Lower leg skin (tissue), 4 donors: Measurements from ENCODE around the gene HAND1. TPM values are rescaled to one million over a fixed set of nuclear protein-coding genes. Genes with fewer than 3 reads are reported as not detected.
"Not testable (repeated sequence)": the region's sequence is repeated elsewhere in the genome, so short reads cannot be mapped to it uniquely, and the experiment has no call there.

Experiments used
- DNase-seq, 2 donors: peaks; one replicate each; pipeline ENCODE4 v3.0.0-alpha.2; 2019; ENCODE audit warnings: low spot score in 2 of 2
- H3K4me3 ChIP-seq: fragments of 200-600 bp; sonication (generic); 2 replicates; pipeline ENCODE4 v1.5.1; 2017; ENCODE audit warnings: mild to moderate bottlenecking, low read depth; ENCODE audit not compliant: poor library complexity, severe bottlenecking
- CTCF ChIP-seq, 3 donors: fragments of 450-650 bp; IDR thresholded peaks; one replicate each; pipeline ENCODE4 v1.5.1; 2016; ENCODE audit warnings: antibody characterized with exemption in 3 of 3, mild to moderate bottlenecking in 3 of 3, moderate library complexity in 2 of 3
- POLR2A ChIP-seq, 2 donors: fragments of 450-650 bp; IDR thresholded peaks; one replicate each; pipeline ENCODE4 v1.6.1; 2016 to 2017; ENCODE audit warnings: antibody characterized with exemption in 2 of 2, mild to moderate bottlenecking in 1 of 2, moderate library complexity in 1 of 2
- WGBS, 2 donors: methylation state at CpG; one replicate each; pipeline ENCODE4 v1.1.5; 2018; 5-methylcytosine and 5-hydroxymethylcytosine counted together
- intact Hi-C: fragments of 100-400 bp; cut with DNase I; formaldehyde crosslinking; loops from one replicate; pipeline ENCODE4 v1.15.0; 2023; ENCODE audit warnings: low total_unique reads
- total RNA-seq, 4 donors: library from RNA; depleted of rRNA; stranded (reverse); fragments of >200 nt; gene quantifications; one replicate each; pipeline ENCODE4 v1.1.0, GENCODE V29; 2016

The HAND1 gene
- total RNA-seq, 4 donors from 2014 or later: not detected

GRCh38 chr5:154517810-154518437 lies 39.9 kb upstream of the HAND1 start:
- intact Hi-C loops: no loop called here
- DNase-seq: no peak
- H3K4me3 ChIP-seq: no peak overlapping the region
- no peak for TF ChIP-seq POLR2A (IDR thresholded peaks at IDR 0.05)
- no peak for TF ChIP-seq CTCF (IDR thresholded peaks at IDR 0.05)
- WGBS, 2 donors: 88 to 93% methylated on average over 9 of the region's 9 CpGs

DNA sequence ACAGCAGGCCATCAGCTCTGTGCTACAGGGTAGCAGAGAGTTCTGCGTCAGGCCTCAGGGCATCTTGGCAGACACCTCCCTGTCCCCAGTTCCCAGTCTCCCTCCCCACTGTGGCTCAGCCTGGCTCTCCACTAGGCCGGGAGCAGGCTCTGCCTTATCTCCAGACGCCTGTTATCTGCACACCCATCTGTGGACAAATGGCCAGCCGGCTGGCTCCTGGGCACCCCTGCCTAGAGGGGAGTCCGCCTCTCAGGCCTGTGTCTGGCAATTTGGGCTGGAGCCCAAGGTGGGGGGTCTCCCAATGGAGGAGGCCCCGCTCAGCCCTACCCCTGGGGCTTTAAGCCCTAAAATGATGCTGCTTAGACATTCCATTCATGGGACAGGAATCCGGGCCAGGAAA lies 39.2 kb upstream of the HAND1 start:
- 79 to 92% methylated on average over 5 to 7 of the region's 7 CpGs for WGBS, 2 donors
- H3K4me3 ChIP-seq: no peak overlapping the region
- TF ChIP-seq CTCF (IDR thresholded peaks at IDR 0.05): no peak
- no peak for TF ChIP-seq POLR2A (IDR thresholded peaks at IDR 0.05)
- no peak for DNase-seq
- intact Hi-C loops: no loop called here

DNA sequence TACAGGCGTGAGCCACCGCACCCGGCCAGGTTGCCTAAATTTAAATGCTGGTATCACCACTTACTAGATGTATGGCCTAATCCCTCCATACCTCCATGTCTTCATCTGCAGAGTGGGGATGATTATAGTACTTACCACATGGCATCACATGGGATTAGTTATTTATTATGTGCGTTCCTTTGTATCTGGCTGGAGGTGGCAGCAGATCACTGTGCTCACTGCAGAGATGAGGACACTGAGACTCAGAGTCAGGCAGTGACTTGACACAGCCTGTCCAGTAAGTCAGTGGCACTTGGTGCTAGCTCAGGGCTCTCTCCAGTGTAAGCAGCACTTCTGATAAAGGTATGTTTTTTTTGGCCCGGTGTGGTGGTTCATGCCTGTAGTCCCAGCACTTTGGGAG lies 38.4 kb upstream of the HAND1 start:
- intact Hi-C loops: no loop called here
- no peak for DNase-seq
- TF ChIP-seq POLR2A (IDR thresholded peaks at IDR 0.05) (no peak), CTCF (IDR thresholded peaks at IDR 0.05) (no peak)
- H3K4me3 ChIP-seq: no peak overlapping the region
- WGBS, 2 donors: 96 to 98% methylated on average over 5 of the region's 5 CpGs

DNA sequence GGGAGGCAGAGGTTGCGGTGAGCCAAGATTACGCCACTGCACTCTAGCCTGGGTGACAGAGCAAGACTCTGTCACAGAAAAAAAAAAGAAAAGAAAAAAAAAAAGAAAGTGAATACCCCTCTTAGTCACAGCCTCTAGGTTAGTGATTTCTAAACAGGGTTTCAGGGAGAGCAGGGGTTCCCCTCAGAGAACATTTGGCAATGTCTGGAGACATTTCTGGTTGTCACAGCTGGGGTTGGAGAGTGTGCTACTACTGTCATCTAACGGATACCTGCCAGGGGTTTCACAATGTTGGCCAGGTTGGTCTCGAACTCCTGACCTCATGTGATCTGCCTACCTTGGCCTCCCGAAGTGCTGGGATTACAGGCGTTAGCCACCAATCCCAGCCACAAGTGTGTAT lies 37.5 kb upstream of the HAND1 start:
- WGBS, 2 donors: 80 to 90% methylated on average over 6 of the region's 6 CpGs
- DNase-seq, H3K4me3 ChIP-seq, intact Hi-C loops: not testable (repeated sequence)

DNA sequence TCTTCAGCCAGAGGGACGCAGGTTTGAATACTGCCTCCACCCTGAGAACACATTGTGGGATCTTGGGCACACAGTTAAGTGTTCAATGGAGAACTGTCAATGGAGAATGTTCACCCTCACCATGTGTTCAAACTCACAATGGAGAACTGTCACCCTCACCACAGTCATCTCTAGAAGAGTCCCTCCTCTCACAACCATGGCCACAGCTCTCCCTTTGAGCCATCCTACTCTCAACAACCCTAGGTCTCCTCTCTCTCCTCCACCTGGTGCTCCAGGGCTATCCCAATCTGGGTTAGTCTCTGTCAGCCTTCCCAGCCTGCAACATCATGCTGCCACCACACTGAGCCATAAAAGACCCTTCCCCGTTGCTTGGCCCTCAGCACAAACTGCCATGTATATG lies 36.3 kb upstream of the HAND1 start:
- TF ChIP-seq CTCF (IDR thresholded peaks at IDR 0.05): no peak
- TF ChIP-seq POLR2A (IDR thresholded peaks at IDR 0.05): no peak
- 75 to 80% methylated on average over 2 of the region's 2 CpGs for WGBS, 2 donors
- DNase-seq: no peak
- intact Hi-C loops: no loop called here
- H3K4me3 ChIP-seq: no peak overlapping the region

- WGBS, 2 donors: 44 to 56% methylated on average over 4 of the region's 4 CpGs
- intact Hi-C loops: no loop called here
- no peak for TF ChIP-seq POLR2A (IDR thresholded peaks at IDR 0.05)
- no peak for TF ChIP-seq CTCF (IDR thresholded peaks at IDR 0.05)
- H3K4me3 ChIP-seq: no peak overlapping the region
- no peak for DNase-seq
These were observed 35.6 kb upstream of the HAND1 start for GRCh38 chr5:154513669-154514084.
